ENCODE data around the gene MTHFD1L.

The MTHFD1L gene

GRCh38 chr6:150898399-150899170 is 33.1 kb downstream of the MTHFD1L start:
- Histone ChIP-seq H3K4me1 (ENCODE audit: control insufficient read depth, insufficient read depth, low read length) (no peaks in the 10 kb centered on the region), H3K9me3 (ENCODE audit: control insufficient read depth, insufficient read depth, low read length) (no peaks in the 10 kb centered on the region), H3K36me3 (ENCODE audit: control insufficient read depth, insufficient read depth, low read length) (no peaks in the 10 kb centered on the region), H3K27me3 (ENCODE audit: control insufficient read depth, insufficient read depth, low read length) (no peaks in the 10 kb centered on the region), H3K27ac (ENCODE audit: low read length) (no peak overlapping the region), H3K4me3 (ENCODE audit: low read length) (no peak overlapping the region)
- WGBS (ENCODE audit: insufficient coverage, insufficient read length): no CpG with 5 or more reads among the region's 11 CpGs
- no peak for DNase-seq (ENCODE audit: low read depth, low spot score)

DNA sequence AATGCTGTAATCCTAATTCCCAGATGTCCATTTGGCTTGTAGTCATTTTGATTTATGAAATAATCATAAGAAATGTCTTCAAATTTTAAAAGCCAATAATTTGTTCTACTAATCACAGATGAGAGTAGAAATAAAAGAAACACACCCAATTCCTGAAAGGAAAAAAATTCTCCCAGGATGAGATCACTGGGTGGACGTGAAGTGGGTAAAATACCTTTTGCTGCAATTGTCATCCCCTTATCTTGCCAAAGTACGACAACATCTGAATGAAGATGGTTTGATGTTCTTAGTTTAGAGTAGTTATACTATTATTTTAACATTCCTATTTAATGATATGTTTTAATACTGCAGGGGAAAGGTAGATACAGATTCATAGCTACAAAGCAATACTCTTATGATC is 33.7 kb downstream of the MTHFD1L start:
- H3K27me3 ChIP-seq (ENCODE audit: control insufficient read depth, insufficient read depth, low read length): no peaks in the 10 kb centered on the region
- no peaks in the 10 kb centered on the region for H3K36me3 ChIP-seq (ENCODE audit: control insufficient read depth, insufficient read depth, low read length)
- no peaks in the 10 kb centered on the region for H3K9me3 ChIP-seq (ENCODE audit: control insufficient read depth, insufficient read depth, low read length)
- no peaks in the 10 kb centered on the region for H3K4me1 ChIP-seq (ENCODE audit: control insufficient read depth, insufficient read depth, low read length)
- H3K27ac ChIP-seq (ENCODE audit: low read length): no peak overlapping the region
- H3K4me3 ChIP-seq (ENCODE audit: low read length): no peak overlapping the region
- no peak for DNase-seq (ENCODE audit: low read depth, low spot score)
- WGBS (ENCODE audit: insufficient coverage, insufficient read length): no CpG with 5 or more reads among the region's 2 CpGs

DNA sequence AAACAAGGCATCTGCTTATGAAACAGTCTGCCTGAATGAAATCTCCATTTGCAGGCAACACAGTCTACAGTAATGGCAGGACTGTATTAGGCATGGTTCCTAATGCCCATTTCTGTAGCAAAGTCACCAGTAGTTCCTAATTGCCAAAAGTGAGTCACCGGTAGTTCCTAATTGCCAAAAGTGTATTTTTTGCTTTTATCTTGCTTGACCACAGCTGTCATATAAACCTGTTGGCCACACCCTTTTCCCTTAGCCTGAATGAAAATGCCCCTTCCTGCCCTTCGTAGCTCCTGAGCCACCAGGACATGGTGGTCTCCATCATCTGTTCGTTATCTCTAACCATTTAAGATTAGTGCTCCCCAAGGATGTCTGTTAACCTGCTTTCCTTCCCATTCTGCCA is 34.5 kb downstream of the MTHFD1L start:
- Histone ChIP-seq H3K27me3 (ENCODE audit: control insufficient read depth, insufficient read depth, low read length) (no peaks in the 10 kb centered on the region), H3K36me3 (ENCODE audit: control insufficient read depth, insufficient read depth, low read length) (no peaks in the 10 kb centered on the region), H3K4me3 (ENCODE audit: low read length) (no peak overlapping the region), H3K27ac (ENCODE audit: low read length) (no peak overlapping the region), H3K9me3 (ENCODE audit: control insufficient read depth, insufficient read depth, low read length) (no peaks in the 10 kb centered on the region), H3K4me1 (ENCODE audit: control insufficient read depth, insufficient read depth, low read length) (no peaks in the 10 kb centered on the region)
- WGBS (ENCODE audit: insufficient coverage, insufficient read length): no CpG with 5 or more reads among the region's 3 CpGs
- DNase-seq (ENCODE audit: low read depth, low spot score): no peak

DNA sequence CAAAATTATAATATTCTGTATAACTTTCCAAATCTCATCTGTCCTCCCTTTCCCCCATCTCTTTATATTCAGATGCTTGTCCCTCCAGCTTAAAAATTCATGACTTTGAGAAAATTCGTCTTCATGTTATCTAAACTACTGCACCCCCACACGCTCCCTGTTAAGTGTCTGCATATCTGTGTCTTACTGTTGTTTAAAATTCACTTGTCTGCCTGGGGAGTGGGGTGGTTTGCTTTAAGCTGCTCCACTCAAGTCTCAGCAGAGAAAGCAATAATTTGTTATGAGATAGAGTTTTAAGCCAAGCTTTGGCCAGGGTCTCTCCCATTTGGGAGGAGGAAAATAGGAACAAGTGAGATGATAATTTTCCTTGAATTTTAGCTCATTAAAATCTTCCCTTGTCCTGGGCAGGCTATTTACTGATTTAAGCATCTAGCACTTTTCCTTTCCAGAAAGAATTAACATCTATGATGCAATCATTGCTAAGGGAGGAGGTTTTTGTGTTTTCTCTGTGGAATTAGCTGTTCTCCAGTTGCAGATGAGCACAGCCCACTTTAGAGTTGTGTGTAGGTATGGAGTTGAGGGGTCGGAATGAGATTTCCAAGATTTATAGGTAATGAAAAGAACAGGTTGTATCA is 36.8 kb downstream of the MTHFD1L start:
- Histone ChIP-seq H3K36me3 (ENCODE audit: control insufficient read depth, insufficient read depth, low read length) (no peaks in the 10 kb centered on the region), H3K4me1 (ENCODE audit: control insufficient read depth, insufficient read depth, low read length) (no peaks in the 10 kb centered on the region), H3K27me3 (ENCODE audit: control insufficient read depth, insufficient read depth, low read length) (no peaks in the 10 kb centered on the region), H3K27ac (ENCODE audit: low read length) (no peak overlapping the region), H3K9me3 (ENCODE audit: control insufficient read depth, insufficient read depth, low read length) (no peaks in the 10 kb centered on the region), H3K4me3 (ENCODE audit: low read length) (no peak overlapping the region)
- 100% methylated on average over 1 of the region's 3 CpGs for WGBS (ENCODE audit: insufficient coverage, insufficient read length)
- no peak for DNase-seq (ENCODE audit: low read depth, low spot score)

DNA sequence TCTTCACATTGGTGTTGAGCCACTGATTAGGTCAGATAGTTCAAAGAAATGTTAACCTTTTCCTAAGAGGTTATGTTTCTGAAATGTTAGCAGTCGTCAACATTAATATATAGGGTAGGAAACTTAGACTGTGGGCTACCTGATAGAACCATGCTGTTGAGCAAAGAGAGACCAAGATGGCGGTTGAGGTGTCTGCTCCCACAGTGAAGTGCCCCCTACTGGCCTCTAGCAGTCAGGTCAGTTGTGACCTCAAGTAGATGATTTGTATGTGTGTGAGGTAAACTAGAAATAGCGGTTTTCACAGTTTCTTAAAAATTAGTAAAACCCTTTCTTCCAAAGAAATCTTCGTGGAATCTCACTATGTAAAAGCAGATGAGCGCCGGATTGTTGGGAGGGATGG is 40.3 kb downstream of the MTHFD1L start:
- DNase-seq (ENCODE audit: low read depth, low spot score): no peak
- no peaks in the 10 kb centered on the region for H3K27me3 ChIP-seq (ENCODE audit: control insufficient read depth, insufficient read depth, low read length)
- no peaks in the 10 kb centered on the region for H3K36me3 ChIP-seq (ENCODE audit: control insufficient read depth, insufficient read depth, low read length)
- no peak overlapping the region for H3K27ac ChIP-seq (ENCODE audit: low read length)
- no peaks in the 10 kb centered on the region for H3K9me3 ChIP-seq (ENCODE audit: control insufficient read depth, insufficient read depth, low read length)
- WGBS (ENCODE audit: insufficient coverage, insufficient read length): no CpG with 5 or more reads among the region's 6 CpGs
- no peak overlapping the region for H3K4me3 ChIP-seq (ENCODE audit: low read length)
- H3K4me1 ChIP-seq (ENCODE audit: control insufficient read depth, insufficient read depth, low read length): no peaks in the 10 kb centered on the region

GRCh38 chr6:150906641-150907326 is 41.3 kb downstream of the MTHFD1L start:
- H3K27ac ChIP-seq (ENCODE audit: low read length): no peak overlapping the region
- no peaks in the 10 kb centered on the region for H3K36me3 ChIP-seq (ENCODE audit: control insufficient read depth, insufficient read depth, low read length)
- DNase-seq (ENCODE audit: low read depth, low spot score): no peak
- no CpG with 5 or more reads among the region's 1 CpG for WGBS (ENCODE audit: insufficient coverage, insufficient read length)
- no peaks in the 10 kb centered on the region for H3K27me3 ChIP-seq (ENCODE audit: control insufficient read depth, insufficient read depth, low read length)
- H3K4me3 ChIP-seq (ENCODE audit: low read length): no peak overlapping the region
- H3K4me1 ChIP-seq (ENCODE audit: control insufficient read depth, insufficient read depth, low read length): no peaks in the 10 kb centered on the region
- H3K9me3 ChIP-seq (ENCODE audit: control insufficient read depth, insufficient read depth, low read length): no peaks in the 10 kb centered on the region

GRCh38 chr6:150907383-150907782 is 41.9 kb downstream of the MTHFD1L start:
- Histone ChIP-seq H3K4me1 (ENCODE audit: control insufficient read depth, insufficient read depth, low read length) (no peaks in the 10 kb centered on the region), H3K4me3 (ENCODE audit: low read length) (no peak overlapping the region), H3K36me3 (ENCODE audit: control insufficient read depth, insufficient read depth, low read length) (no peaks in the 10 kb centered on the region), H3K27ac (ENCODE audit: low read length) (no peak overlapping the region), H3K27me3 (ENCODE audit: control insufficient read depth, insufficient read depth, low read length) (no peaks in the 10 kb centered on the region), H3K9me3 (ENCODE audit: control insufficient read depth, insufficient read depth, low read length) (no peaks in the 10 kb centered on the region)
- no CpG with 5 or more reads among the region's 8 CpGs for WGBS (ENCODE audit: insufficient coverage, insufficient read length)
- DNase-seq (ENCODE audit: low read depth, low spot score): no peak

DNA sequence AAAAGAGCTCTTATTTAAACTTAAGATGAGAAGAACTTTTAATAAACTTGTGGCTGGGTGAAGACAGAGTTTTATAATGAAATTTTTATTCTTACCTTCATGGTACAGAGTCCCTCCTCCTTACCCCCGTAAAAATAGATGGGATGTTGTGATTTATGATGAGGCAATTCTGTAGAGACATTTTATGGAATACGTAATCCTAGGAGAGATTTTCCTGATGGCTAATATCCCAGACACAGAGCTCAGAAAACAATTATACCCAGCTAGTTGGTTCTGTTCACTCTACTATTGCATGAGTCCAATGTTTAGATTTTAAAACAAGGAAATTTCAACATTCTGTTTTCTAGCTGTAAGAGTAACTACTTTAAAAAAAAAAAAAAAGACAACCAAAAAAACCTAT is 43.4 kb downstream of the MTHFD1L start:
- Histone ChIP-seq H3K4me3 (ENCODE audit: low read length) (no peak overlapping the region), H3K27ac (ENCODE audit: low read length) (no peak overlapping the region), H3K36me3 (ENCODE audit: control insufficient read depth, insufficient read depth, low read length) (no peaks in the 10 kb centered on the region), H3K4me1 (ENCODE audit: control insufficient read depth, insufficient read depth, low read length) (no peaks in the 10 kb centered on the region), H3K27me3 (ENCODE audit: control insufficient read depth, insufficient read depth, low read length) (no peaks in the 10 kb centered on the region), H3K9me3 (ENCODE audit: control insufficient read depth, insufficient read depth, low read length) (no peaks in the 10 kb centered on the region)
- no peak for DNase-seq (ENCODE audit: low read depth, low spot score)
- no CpG with 5 or more reads among the region's 2 CpGs for WGBS (ENCODE audit: insufficient coverage, insufficient read length)

DNA sequence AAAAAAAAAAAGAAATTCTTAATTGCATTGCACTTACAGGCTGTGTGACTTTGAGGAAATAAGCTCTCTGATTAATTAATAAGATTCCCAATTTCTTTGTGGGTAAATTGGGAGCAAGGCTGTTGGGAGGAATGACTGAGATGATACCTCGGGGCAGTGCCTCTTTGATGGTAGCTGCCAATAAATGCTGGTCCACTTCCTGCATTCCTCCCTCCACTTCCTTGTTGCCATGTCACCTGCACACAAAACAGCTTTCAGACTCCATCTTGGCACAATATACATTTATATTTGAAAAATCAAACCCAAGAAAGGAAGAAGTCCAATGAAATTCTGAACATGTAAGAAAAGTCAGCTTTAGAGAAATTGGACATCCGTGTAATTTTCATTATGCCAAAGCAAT is 45.1 kb downstream of the MTHFD1L start:
- no peak overlapping the region for H3K27ac ChIP-seq (ENCODE audit: low read length)
- no peaks in the 10 kb centered on the region for H3K9me3 ChIP-seq (ENCODE audit: control insufficient read depth, insufficient read depth, low read length)
- H3K4me1 ChIP-seq (ENCODE audit: control insufficient read depth, insufficient read depth, low read length): no peaks in the 10 kb centered on the region
- H3K27me3 ChIP-seq (ENCODE audit: control insufficient read depth, insufficient read depth, low read length): no peaks in the 10 kb centered on the region
- H3K36me3 ChIP-seq (ENCODE audit: control insufficient read depth, insufficient read depth, low read length): no peaks in the 10 kb centered on the region
- H3K4me3 ChIP-seq (ENCODE audit: low read length): no peak overlapping the region
- WGBS (ENCODE audit: insufficient coverage, insufficient read length): no CpG with 5 or more reads among the region's 2 CpGs
- DNase-seq (ENCODE audit: low read depth, low spot score): no peak

DNA sequence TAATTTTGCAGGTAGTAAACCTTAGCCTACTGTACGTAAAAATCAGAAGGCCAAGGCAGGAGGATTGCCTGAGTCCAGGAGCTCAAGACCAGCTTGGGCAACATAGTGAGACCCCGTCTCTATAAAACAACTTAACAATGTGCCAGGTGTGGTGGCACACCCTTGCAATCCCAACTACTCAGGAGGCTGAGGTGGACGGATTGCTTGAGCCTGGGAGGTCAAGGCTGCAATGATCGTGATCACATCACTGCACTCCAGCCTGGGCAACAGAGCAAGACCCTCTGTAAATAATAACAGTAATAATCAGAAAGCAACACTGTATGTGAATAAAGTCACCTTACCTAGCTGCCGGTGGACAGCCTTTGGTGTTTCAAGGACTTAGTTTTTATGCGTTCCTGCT is 48.9 kb downstream of the MTHFD1L start:
- Histone ChIP-seq H3K36me3 (ENCODE audit: control insufficient read depth, insufficient read depth, low read length) (no peaks in the 10 kb centered on the region), H3K4me3 (ENCODE audit: low read length) (no peak overlapping the region), H3K9me3 (ENCODE audit: control insufficient read depth, insufficient read depth, low read length) (no peaks in the 10 kb centered on the region), H3K27me3 (ENCODE audit: control insufficient read depth, insufficient read depth, low read length) (no peaks in the 10 kb centered on the region), H3K4me1 (ENCODE audit: control insufficient read depth, insufficient read depth, low read length) (no peaks in the 10 kb centered on the region), H3K27ac (ENCODE audit: low read length) (no peak overlapping the region)
- WGBS (ENCODE audit: insufficient coverage, insufficient read length): no CpG with 5 or more reads among the region's 6 CpGs
- DNase-seq (ENCODE audit: low read depth, low spot score): no peak
